ENCODE data around the gene MYLK. TPM values are rescaled to one million over a fixed set of nuclear protein-coding genes. Genes with fewer than 3 reads are reported as not detected.

Gene MYLK
- total RNA-seq, 2 donors from 2014 or later = 4.7 to 6.6 TPM

GRCh38 chr3:123640311-123640710 is 243.8 kb downstream of the MYLK start:
- H3K4me1 Mint-ChIP-seq = peaks cover 25% of the 10 kb centered on the region
- Histone ChIP-seq H3K27ac (ENCODE audit: low read depth, low read length) (no peak overlapping the region), H3K36me3 (ENCODE audit: control insufficient read depth, insufficient read depth, low read length) (no peaks in the 10 kb centered on the region), H3K4me1 (ENCODE audit: control insufficient read depth, insufficient read depth, low read length) (peaks cover 8% of the 10 kb centered on the region), H3K9ac (ENCODE audit: extremely low read depth, low read length, poor library complexity, severe bottlenecking) (no peak overlapping the region), H3K9me3 (ENCODE audit: control insufficient read depth, low read length) (no peaks in the 10 kb centered on the region), H3K4me3 (ENCODE audit: low read length) (no peak overlapping the region), H3K27me3 (ENCODE audit: control insufficient read depth, insufficient read depth, low read length, poor library complexity, severe bottlenecking) (no peaks in the 10 kb centered on the region)
- TF ChIP-seq CTCF (conservative IDR thresholded peaks at IDR 0.05) = no peak
- 93 to 97% methylated on average over 10 to 15 of the region's 15 CpGs for WGBS, 2 experiments (ENCODE audit: insufficient coverage in 1 of 2, insufficient read length in 1 of 2)
- no peak for DNase-seq
- no peak overlapping the region for H3K4me3 Mint-ChIP-seq
- no peaks in the 10 kb centered on the region for H3K9me3 Mint-ChIP-seq
- H3K27me3 Mint-ChIP-seq (ENCODE audit: insufficient read depth) = no peaks in the 10 kb centered on the region
- no peaks in the 10 kb centered on the region for H3K36me3 Mint-ChIP-seq (ENCODE audit: low read depth)
- H3K27ac Mint-ChIP-seq = no peak overlapping the region

GRCh38 chr3:123638936-123639689 is 245.0 kb downstream of the MYLK start:
- Mint-ChIP-seq H3K36me3 (ENCODE audit: low read depth) (no peaks in the 10 kb centered on the region), H3K9me3 (no peaks in the 10 kb centered on the region), H3K4me1 (peaks cover 34% of the 10 kb centered on the region), H3K27me3 (ENCODE audit: insufficient read depth) (no peaks in the 10 kb centered on the region), H3K4me3 (no peak overlapping the region), H3K27ac (no peak overlapping the region)
- H3K27me3 ChIP-seq (ENCODE audit: control insufficient read depth, insufficient read depth, low read length, poor library complexity, severe bottlenecking) = no peaks in the 10 kb centered on the region
- H3K4me1 ChIP-seq (ENCODE audit: control insufficient read depth, insufficient read depth, low read length) = peaks cover 8% of the 10 kb centered on the region
- H3K36me3 ChIP-seq (ENCODE audit: control insufficient read depth, insufficient read depth, low read length) = no peaks in the 10 kb centered on the region
- TF ChIP-seq CTCF (conservative IDR thresholded peaks at IDR 0.05) = no peak
- H3K9me3 ChIP-seq (ENCODE audit: control insufficient read depth, low read length) = no peaks in the 10 kb centered on the region
- no peak overlapping the region for H3K4me3 ChIP-seq (ENCODE audit: low read length)
- WGBS, 2 experiments (ENCODE audit: insufficient coverage in 1 of 2, insufficient read length in 1 of 2) = 89 to 93% methylated on average over 9 to 14 of the region's 14 CpGs
- DNase-seq = no peak
- H3K9ac ChIP-seq (ENCODE audit: extremely low read depth, low read length, poor library complexity, severe bottlenecking) = no peak overlapping the region
- H3K27ac ChIP-seq (ENCODE audit: low read depth, low read length) = no peak overlapping the region

GRCh38 chr3:123637841-123638240 is 246.3 kb downstream of the MYLK start:
- Mint-ChIP-seq H3K4me1 (peaks cover 41% of the 10 kb centered on the region), H3K27me3 (ENCODE audit: insufficient read depth) (no peaks in the 10 kb centered on the region), H3K9me3 (no peaks in the 10 kb centered on the region), H3K4me3 (no peak overlapping the region), H3K36me3 (ENCODE audit: low read depth) (no peaks in the 10 kb centered on the region), H3K27ac (no peak overlapping the region)
- no peak overlapping the region for H3K27ac ChIP-seq (ENCODE audit: low read depth, low read length)
- H3K9me3 ChIP-seq (ENCODE audit: control insufficient read depth, low read length) = no peaks in the 10 kb centered on the region
- H3K9ac ChIP-seq (ENCODE audit: extremely low read depth, low read length, poor library complexity, severe bottlenecking) = no peak overlapping the region
- no peak for TF ChIP-seq CTCF (conservative IDR thresholded peaks at IDR 0.05)
- no peaks in the 10 kb centered on the region for H3K27me3 ChIP-seq (ENCODE audit: control insufficient read depth, insufficient read depth, low read length, poor library complexity, severe bottlenecking)
- no peak overlapping the region for H3K4me3 ChIP-seq (ENCODE audit: low read length)
- no peaks in the 10 kb centered on the region for H3K36me3 ChIP-seq (ENCODE audit: control insufficient read depth, insufficient read depth, low read length)
- 93 to 100% methylated on average over 2 to 5 of the region's 5 CpGs for whole genome bisulfite sequencing, 2 experiments (ENCODE audit: insufficient coverage in 1 of 2, insufficient read length in 1 of 2)
- DNase-seq = no peak
- peaks cover 8% of the 10 kb centered on the region for H3K4me1 ChIP-seq (ENCODE audit: control insufficient read depth, insufficient read depth, low read length)

All from endodermal cell (in vitro differentiated cells).